ENCODE measurements around the gene AP1B1.

AP1B1 gene

GRCh38 chr22:29313126-29313575, 75.2 kb downstream of the AP1B1 start:
- DNase-seq (ENCODE audit: low spot score): peak; percentile 28

GRCh38 chr22:29312218-29313125, 75.9 kb downstream of the AP1B1 start:
- DNase-seq (ENCODE audit: low spot score): no peak

- no peak for DNase-seq (ENCODE audit: low spot score)
These were observed 76.7 kb downstream of the AP1B1 start for GRCh38 chr22:29311464-29312217.

GRCh38 chr22:29310863-29311339, 77.5 kb downstream of the AP1B1 start:
- DNase-seq (ENCODE audit: low spot score): peak; percentile 55

GRCh38 chr22:29310065-29310862, 78.1 kb downstream of the AP1B1 start:
- DNase-seq (ENCODE audit: low spot score): no peak

- DNase-seq (ENCODE audit: low spot score): no peak
These were observed 78.9 kb downstream of the AP1B1 start for GRCh38 chr22:29309332-29310064.

GRCh38 chr22:29308791-29309262, 79.5 kb downstream of the AP1B1 start:
- DNase-seq (ENCODE audit: low spot score): peak; percentile 42

GRCh38 chr22:29308148-29308790, 80.1 kb downstream of the AP1B1 start:
- DNase-seq (ENCODE audit: low spot score): no peak

GRCh38 chr22:29307596-29308147, 80.7 kb downstream of the AP1B1 start:
- no peak for DNase-seq (ENCODE audit: low spot score)

GRCh38 chr22:29306835-29307595, 81.4 kb downstream of the AP1B1 start:
- DNase-seq (ENCODE audit: low spot score): no peak

- DNase-seq (ENCODE audit: low spot score): peak; percentile 38
These were observed 82.1 kb downstream of the AP1B1 start, which contains the start of gene GAS2L1 for GRCh38 chr22:29306175-29306834. Gene GAS2L1 (plus strand): TSS chr22:29306650. CDS start chr22:29308106, 1,456 bp downstream.

- DNase-seq (ENCODE audit: low spot score): no peak
These were observed 82.6 kb downstream of the AP1B1 start for GRCh38 chr22:29305836-29306174.

- DNase-seq (ENCODE audit: low spot score): no peak
These were observed 85.5 kb downstream of the AP1B1 start for GRCh38 chr22:29302681-29303465.

- DNase-seq (ENCODE audit: low spot score): no peak
These were observed 86.0 kb downstream of the AP1B1 start for GRCh38 chr22:29302402-29302680.

- DNase-seq (ENCODE audit: low spot score): no peak
These were observed 86.5 kb downstream of the AP1B1 start for GRCh38 chr22:29301716-29302401.

- no peak for DNase-seq (ENCODE audit: low spot score)
These were observed 87.4 kb downstream of the AP1B1 start for GRCh38 chr22:29300807-29301601.

- DNase-seq (ENCODE audit: low spot score): no peak
These were observed 87.9 kb downstream of the AP1B1 start for GRCh38 chr22:29300467-29300806.
